HEK293 (cell line): ENCODE data around the gene CSRNP2.

Experiments used
- HOXC10 ChIP-seq: sonication (generic); formaldehyde crosslinking; IDR thresholded peaks from 2 replicates; pipeline ENCODE4 v1.8.1; 2023; ENCODE audit warnings: mild to moderate bottlenecking, missing genetic modification reagents
- HOXD13 ChIP-seq: sonication (generic); formaldehyde crosslinking; IDR thresholded peaks from 2 replicates; pipeline ENCODE4 v1.8.0; 2022; ENCODE audit warnings: missing genetic modification reagents, borderline replicate concordance
- KLF7 ChIP-seq: fragments of 450-650 bp; formaldehyde crosslinking; IDR thresholded peaks from 2 replicates; pipeline ENCODE4 v1.5.1; 2016; ENCODE audit warnings: missing biosample characterization, missing genetic modification characterization, borderline replicate concordance
- KLF8 ChIP-seq: fragments of 450-650 bp; formaldehyde crosslinking; IDR thresholded peaks from 2 replicates; pipeline ENCODE4 v1.5.1; 2016; ENCODE audit warnings: missing biosample characterization, missing genetic modification characterization
- KLF9 ChIP-seq: fragments of 450-650 bp; formaldehyde crosslinking; IDR thresholded peaks from 2 replicates; pipeline ENCODE4 v1.5.1; 2016; ENCODE audit warnings: missing biosample characterization, missing genetic modification characterization, low read depth
- MEIS1 ChIP-seq: sonication (generic); formaldehyde crosslinking; IDR thresholded peaks from 2 replicates; pipeline ENCODE4 v1.8.1; 2022; ENCODE audit warnings: missing genetic modification reagents, mild to moderate bottlenecking, borderline replicate concordance
- OSR2 ChIP-seq: fragments of 450-650 bp; formaldehyde crosslinking; IDR thresholded peaks from 2 replicates; pipeline ENCODE4 v1.5.1; 2016; ENCODE audit warnings: missing biosample characterization, missing genetic modification characterization
- PRDM10 ChIP-seq: fragments of 450-650 bp; formaldehyde crosslinking; IDR thresholded peaks from 2 replicates; pipeline ENCODE4 v1.5.1; 2016; ENCODE audit warnings: missing biosample characterization, missing genetic modification characterization
- SCRT1 ChIP-seq: fragments of 450-650 bp; formaldehyde crosslinking; IDR thresholded peaks from 2 replicates; pipeline ENCODE4 v1.5.1; 2016; ENCODE audit warnings: missing biosample characterization, missing genetic modification characterization, borderline replicate concordance
- SP3 ChIP-seq: fragments of 450-650 bp; formaldehyde crosslinking; IDR thresholded peaks from 2 replicates; pipeline ENCODE4 v1.5.1; 2016; ENCODE audit warnings: missing biosample characterization, missing genetic modification characterization
- ZBTB48 ChIP-seq: fragments of 450-650 bp; formaldehyde crosslinking; IDR thresholded peaks from 2 replicates; pipeline ENCODE4 v1.5.1; 2016; ENCODE audit warnings: missing biosample characterization, missing genetic modification characterization
- ZBTB6 ChIP-seq: fragments of 450-650 bp; formaldehyde crosslinking; IDR thresholded peaks from 2 replicates; pipeline ENCODE4 v1.5.1; 2017; ENCODE audit warnings: missing biosample characterization, missing genetic modification characterization
- ZFHX2 ChIP-seq: fragments of 450-650 bp; formaldehyde crosslinking; conservative IDR thresholded peaks from 2 replicates; pipeline ENCODE4 v1.5.1; 2016; ENCODE audit warnings: missing biosample characterization, missing genetic modification characterization
- ZNF10 ChIP-seq: fragments of 450-650 bp; formaldehyde crosslinking; IDR thresholded peaks from 2 replicates; pipeline ENCODE4 v1.5.1; 2017; ENCODE audit warnings: missing biosample characterization, missing genetic modification characterization
- ZNF214 ChIP-seq: fragments of 450-650 bp; formaldehyde crosslinking; IDR thresholded peaks from 2 replicates; pipeline ENCODE4 v1.5.1; 2017; ENCODE audit warnings: missing biosample characterization, mild to moderate bottlenecking, missing genetic modification characterization, borderline replicate concordance
- ZNF221 ChIP-seq: fragments of 450-650 bp; formaldehyde crosslinking; IDR thresholded peaks from 2 replicates; pipeline ENCODE4 v1.5.1; 2017; ENCODE audit warnings: missing biosample characterization, missing genetic modification characterization, borderline replicate concordance
- ZNF366 ChIP-seq: fragments of 450-650 bp; formaldehyde crosslinking; conservative IDR thresholded peaks from 2 replicates; pipeline ENCODE4 v1.5.1; 2016; ENCODE audit warnings: missing biosample characterization, missing genetic modification characterization
- ZNF394 ChIP-seq: fragments of 450-650 bp; formaldehyde crosslinking; IDR thresholded peaks from 2 replicates; pipeline ENCODE4 v1.5.1; 2016; ENCODE audit warnings: missing biosample characterization, missing genetic modification characterization, mild to moderate bottlenecking, moderate library complexity, borderline replicate concordance
- ZNF521 ChIP-seq: fragments of 450-650 bp; formaldehyde crosslinking; IDR thresholded peaks from 2 replicates; pipeline ENCODE4 v1.5.1; 2017; ENCODE audit warnings: missing biosample characterization, mild to moderate bottlenecking, missing genetic modification characterization
- ZNF596 ChIP-seq: fragments of 450-650 bp; IDR thresholded peaks from 2 replicates; pipeline ENCODE4 v1.5.0; 2018; ENCODE audit warnings: missing biosample characterization, mild to moderate bottlenecking, missing genetic modification characterization, moderate library complexity
- ZNF654 ChIP-seq: fragments of 450-650 bp; formaldehyde crosslinking; IDR thresholded peaks from 2 replicates; pipeline ENCODE4 v1.5.1; 2016; ENCODE audit warnings: low read depth, missing biosample characterization, missing genetic modification characterization
- ZNF658 ChIP-seq: fragments of 450-650 bp; formaldehyde crosslinking; IDR thresholded peaks from 2 replicates; pipeline ENCODE4; 2016; ENCODE audit warnings: missing biosample characterization, missing genetic modification characterization
- ZNF660 ChIP-seq: fragments of 450-650 bp; IDR thresholded peaks from 2 replicates; pipeline ENCODE4 v1.5.1; 2018; ENCODE audit warnings: missing biosample characterization, mild to moderate bottlenecking, missing genetic modification characterization
- ZNF670 ChIP-seq: fragments of 450-650 bp; formaldehyde crosslinking; IDR thresholded peaks from 2 replicates; pipeline ENCODE4 v1.5.1; 2016; ENCODE audit warnings: missing biosample characterization, missing genetic modification characterization, low read depth
- ZNF791 ChIP-seq: fragments of 450-650 bp; formaldehyde crosslinking; IDR thresholded peaks from 2 replicates; pipeline ENCODE4 v1.5.1; 2016; ENCODE audit warnings: missing biosample characterization, missing genetic modification characterization
- TF ChIP-seq, protein P1 (sequence below): fragments of 450-650 bp; formaldehyde crosslinking; IDR thresholded peaks from 2 replicates; pipeline ENCODE4 v1.5.1; 2016; ENCODE audit warnings: missing biosample characterization, missing genetic modification characterization
- TF ChIP-seq, protein P2 (sequence below): fragments of 450-650 bp; formaldehyde crosslinking; IDR thresholded peaks from 2 replicates; pipeline ENCODE4 v1.5.1; 2016; ENCODE audit warnings: missing biosample characterization, missing genetic modification characterization
- TF ChIP-seq, protein P3 (sequence below): fragments of 450-650 bp; formaldehyde crosslinking; conservative IDR thresholded peaks from 2 replicates; pipeline ENCODE4 v1.5.1; 2016; ENCODE audit warnings: low read depth, missing biosample characterization, missing genetic modification characterization
- TF ChIP-seq, protein P4 (sequence below): fragments of 450-650 bp; formaldehyde crosslinking; IDR thresholded peaks from 2 replicates; pipeline ENCODE4 v1.5.1; 2016; ENCODE audit warnings: missing biosample characterization, missing genetic modification characterization, low read depth

Gene CSRNP2

GRCh38 chr12:51051787-51052186 lies 31.6 kb downstream of the CSRNP2 start (continued):
- TF ChIP-seq PRDM10 (peak; percentile 52; the same call in 1 of the 2 replicates), ZBTB48 (tag by site-specific recombination) (no peak), ZNF214 (no peak), ZNF221 (tag by site-specific recombination) (no peak), ZNF366 (tag by site-specific recombination) (no peak), KLF8 (tag by site-specific recombination) (peak; percentile 48; the same call in 1 of the 2 replicates), HOXD13 (CRISPR knock-in tag) (no peak), ZNF654 (tag by site-specific recombination) (0 out of 2 replicates have a peak, but pooled peaks have one; percentile 2), KLF7 (tag by site-specific recombination) (no peak; the same call in 1 of the 2 replicates), ZBTB6 (tag by site-specific recombination) (no peak), MEIS1 (CRISPR knock-in tag) (no peak), ZNF658 (tag by site-specific recombination) (no peak), KLF9 (tag by site-specific recombination) (no peak), ZFHX2 (tag by site-specific recombination) (no peak), SP3 (tag by site-specific recombination) (no peak), ZNF596 (no peak), ZNF394 (no peak), ZNF660 (tag by site-specific recombination) (no peak), HOXC10 (no peak), ZNF10 (tag by site-specific recombination) (no peak), SCRT1 (tag by site-specific recombination) (no peak), ZNF791 (tag by site-specific recombination) (no peak), OSR2 (tag by site-specific recombination) (peak; percentile 97), ZNF670 (no peak), ZNF521 (tag by site-specific recombination) (no peak)
- TF ChIP-seq, protein P1, sequence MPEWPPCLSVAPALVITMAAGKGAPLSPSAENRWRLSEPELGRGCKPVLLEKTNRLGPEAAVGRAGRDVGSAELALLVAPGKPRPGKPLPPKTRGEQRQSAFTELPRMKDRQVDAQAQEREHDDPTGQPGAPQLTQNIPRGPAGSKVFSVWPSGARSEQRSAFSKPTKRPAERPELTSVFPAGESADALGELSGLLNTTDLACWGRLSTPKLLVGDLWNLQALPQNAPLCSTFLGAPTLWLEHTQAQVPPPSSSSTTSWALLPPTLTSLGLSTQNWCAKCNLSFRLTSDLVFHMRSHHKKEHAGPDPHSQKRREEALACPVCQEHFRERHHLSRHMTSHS (tag by site-specific recombination): no peak
- TF ChIP-seq, protein P2, sequence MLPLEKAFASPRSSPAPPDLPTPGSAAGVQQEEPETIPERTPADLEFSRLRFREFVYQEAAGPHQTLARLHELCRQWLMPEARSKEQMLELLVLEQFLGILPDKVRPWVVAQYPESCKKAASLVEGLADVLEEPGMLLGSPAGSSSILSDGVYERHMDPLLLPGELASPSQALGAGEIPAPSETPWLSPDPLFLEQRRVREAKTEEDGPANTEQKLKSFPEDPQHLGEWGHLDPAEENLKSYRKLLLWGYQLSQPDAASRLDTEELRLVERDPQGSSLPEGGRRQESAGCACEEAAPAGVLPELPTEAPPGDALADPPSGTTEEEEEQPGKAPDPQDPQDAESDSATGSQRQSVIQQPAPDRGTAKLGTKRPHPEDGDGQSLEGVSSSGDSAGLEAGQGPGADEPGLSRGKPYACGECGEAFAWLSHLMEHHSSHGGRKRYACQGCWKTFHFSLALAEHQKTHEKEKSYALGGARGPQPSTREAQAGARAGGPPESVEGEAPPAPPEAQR (tag by site-specific recombination): no peak
- TF ChIP-seq, protein P3, sequence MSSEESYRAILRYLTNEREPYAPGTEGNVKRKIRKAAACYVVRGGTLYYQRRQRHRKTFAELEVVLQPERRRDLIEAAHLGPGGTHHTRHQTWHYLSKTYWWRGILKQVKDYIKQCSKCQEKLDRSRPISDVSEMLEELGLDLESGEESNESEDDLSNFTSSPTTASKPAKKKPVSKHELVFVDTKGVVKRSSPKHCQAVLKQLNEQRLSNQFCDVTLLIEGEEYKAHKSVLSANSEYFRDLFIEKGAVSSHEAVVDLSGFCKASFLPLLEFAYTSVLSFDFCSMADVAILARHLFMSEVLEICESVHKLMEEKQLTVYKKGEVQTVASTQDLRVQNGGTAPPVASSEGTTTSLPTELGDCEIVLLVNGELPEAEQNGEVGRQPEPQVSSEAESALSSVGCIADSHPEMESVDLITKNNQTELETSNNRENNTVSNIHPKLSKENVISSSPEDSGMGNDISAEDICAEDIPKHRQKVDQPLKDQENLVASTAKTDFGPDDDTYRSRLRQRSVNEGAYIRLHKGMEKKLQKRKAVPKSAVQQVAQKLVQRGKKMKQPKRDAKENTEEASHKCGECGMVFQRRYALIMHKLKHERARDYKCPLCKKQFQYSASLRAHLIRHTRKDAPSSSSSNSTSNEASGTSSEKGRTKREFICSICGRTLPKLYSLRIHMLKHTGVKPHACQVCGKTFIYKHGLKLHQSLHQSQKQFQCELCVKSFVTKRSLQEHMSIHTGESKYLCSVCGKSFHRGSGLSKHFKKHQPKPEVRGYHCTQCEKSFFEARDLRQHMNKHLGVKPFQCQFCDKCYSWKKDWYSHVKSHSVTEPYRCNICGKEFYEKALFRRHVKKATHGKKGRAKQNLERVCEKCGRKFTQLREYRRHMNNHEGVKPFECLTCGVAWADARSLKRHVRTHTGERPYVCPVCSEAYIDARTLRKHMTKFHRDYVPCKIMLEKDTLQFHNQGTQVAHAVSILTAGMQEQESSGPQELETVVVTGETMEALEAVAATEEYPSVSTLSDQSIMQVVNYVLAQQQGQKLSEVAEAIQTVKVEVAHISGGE (tag by site-specific recombination): no peak
- TF ChIP-seq, protein P4, sequence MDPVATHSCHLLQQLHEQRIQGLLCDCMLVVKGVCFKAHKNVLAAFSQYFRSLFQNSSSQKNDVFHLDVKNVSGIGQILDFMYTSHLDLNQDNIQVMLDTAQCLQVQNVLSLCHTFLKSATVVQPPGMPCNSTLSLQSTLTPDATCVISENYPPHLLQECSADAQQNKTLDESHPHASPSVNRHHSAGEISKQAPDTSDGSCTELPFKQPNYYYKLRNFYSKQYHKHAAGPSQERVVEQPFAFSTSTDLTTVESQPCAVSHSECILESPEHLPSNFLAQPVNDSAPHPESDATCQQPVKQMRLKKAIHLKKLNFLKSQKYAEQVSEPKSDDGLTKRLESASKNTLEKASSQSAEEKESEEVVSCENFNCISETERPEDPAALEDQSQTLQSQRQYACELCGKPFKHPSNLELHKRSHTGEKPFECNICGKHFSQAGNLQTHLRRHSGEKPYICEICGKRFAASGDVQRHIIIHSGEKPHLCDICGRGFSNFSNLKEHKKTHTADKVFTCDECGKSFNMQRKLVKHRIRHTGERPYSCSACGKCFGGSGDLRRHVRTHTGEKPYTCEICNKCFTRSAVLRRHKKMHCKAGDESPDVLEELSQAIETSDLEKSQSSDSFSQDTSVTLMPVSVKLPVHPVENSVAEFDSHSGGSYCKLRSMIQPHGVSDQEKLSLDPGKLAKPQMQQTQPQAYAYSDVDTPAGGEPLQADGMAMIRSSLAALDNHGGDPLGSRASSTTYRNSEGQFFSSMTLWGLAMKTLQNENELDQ: no peak
